ENCODE results near the gene NPEPL1.

Gene NPEPL1

GRCh38 chr20:58711266-58712051, 18.9 kb downstream of the NPEPL1 start:
- H3K9me3 Mint-ChIP-seq, result no peaks in the 10 kb centered on the region
- TF ChIP-seq CTCF (IDR thresholded peaks at IDR 0.05; ENCODE audit: unreplicated experiment in 3 of 3), result no peak
- H3K4me1 Mint-ChIP-seq, result peaks cover 7% of the 10 kb centered on the region
- no peaks in the 10 kb centered on the region for H3K27me3 Mint-ChIP-seq (ENCODE audit: low read depth)
- H3K27ac Mint-ChIP-seq, result no peak overlapping the region
- H3K4me3 Mint-ChIP-seq, result no peak overlapping the region
- H3K36me3 Mint-ChIP-seq (ENCODE audit: low read depth), result peaks cover 11% of the 10 kb centered on the region

GRCh38 chr20:58712151-58712791, 19.7 kb downstream of the NPEPL1 start:
- H3K36me3 Mint-ChIP-seq (ENCODE audit: low read depth), result peaks cover 11% of the 10 kb centered on the region
- no peak overlapping the region for H3K27ac Mint-ChIP-seq
- H3K27me3 Mint-ChIP-seq (ENCODE audit: low read depth), result no peaks in the 10 kb centered on the region
- peaks cover 7% of the 10 kb centered on the region for H3K4me1 Mint-ChIP-seq
- H3K4me3 Mint-ChIP-seq, result no peak overlapping the region
- no peaks in the 10 kb centered on the region for H3K9me3 Mint-ChIP-seq
- TF ChIP-seq CTCF (IDR thresholded peaks at IDR 0.05; ENCODE audit: unreplicated experiment in 3 of 3), result no peak

GRCh38 chr20:58712806-58713731, 20.5 kb downstream of the NPEPL1 start:
- no peak for TF ChIP-seq CTCF (IDR thresholded peaks at IDR 0.05; ENCODE audit: unreplicated experiment in 3 of 3)
- Mint-ChIP-seq H3K27ac (no peak overlapping the region), H3K36me3 (ENCODE audit: low read depth) (peaks cover 11% of the 10 kb centered on the region), H3K27me3 (ENCODE audit: low read depth) (no peaks in the 10 kb centered on the region), H3K4me3 (no peak overlapping the region), H3K4me1 (peaks cover 7% of the 10 kb centered on the region), H3K9me3 (no peaks in the 10 kb centered on the region)

- Mint-ChIP-seq H3K4me3 (no peak overlapping the region), H3K36me3 (ENCODE audit: low read depth) (peaks cover 8% of the 10 kb centered on the region), H3K9me3 (no peaks in the 10 kb centered on the region), H3K4me1 (peaks cover 5% of the 10 kb centered on the region), H3K27me3 (ENCODE audit: low read depth) (no peaks in the 10 kb centered on the region), H3K27ac (no peak overlapping the region)
- TF ChIP-seq CTCF (IDR thresholded peaks at IDR 0.05; ENCODE audit: unreplicated experiment in 3 of 3), result no peak
Observed at GRCh38 chr20:58713801-58714339, 21.3 kb downstream of the NPEPL1 start.

GRCh38 chr20:58714340-58714922, 21.8 kb downstream of the NPEPL1 start:
- peaks cover 3% of the 10 kb centered on the region for H3K36me3 Mint-ChIP-seq (ENCODE audit: low read depth)
- TF ChIP-seq CTCF (IDR thresholded peaks at IDR 0.05; ENCODE audit: unreplicated experiment in 3 of 3), result no peak

More at GRCh38 chr20:58714340-58714922, 21.8 kb downstream of the NPEPL1 start:
- Mint-ChIP-seq H3K27me3 (ENCODE audit: low read depth) (no peaks in the 10 kb centered on the region), H3K4me3 (no peak overlapping the region), H3K4me1 (no peaks in the 10 kb centered on the region), H3K27ac (no peak overlapping the region), H3K9me3 (no peaks in the 10 kb centered on the region)
